K562 (cell line): Measurements from ENCODE around the gene TM4SF4.
"Not testable (repeated sequence)": the region's sequence is repeated elsewhere in the genome, so short reads cannot be mapped to it uniquely, and the experiment has no call there.

Source experiments
- POLR2A ChIP-seq: fragments of 450-650 bp; conservative IDR thresholded peaks from 2 replicates; pipeline ENCODE4 v1.6.1; 2016
- RCOR1 ChIP-seq, 2 experiments: IDR thresholded peaks; 2 replicates each; pipeline ENCODE4 v1.6.1; 2012; ENCODE audit warnings: low read depth in 2 of 2, low read length in 2 of 2, borderline replicate concordance in 1 of 2, improper control_type of control experiment in 1 of 2
- YY1 ChIP-seq, 3 experiments: IDR thresholded peaks; 2 replicates each; pipeline ENCODE4 v1.6.1; 2011; ENCODE audit warnings: low read length in 2 of 3, mild to moderate bottlenecking in 2 of 3, moderate library complexity in 2 of 3, borderline replicate concordance in 1 of 3, control low read depth in 1 of 3, low read depth in 1 of 3; ENCODE audit not compliant: insufficient read depth in 3 of 3, insufficient replicate concordance in 2 of 3, control insufficient read depth in 1 of 3, insufficient read length in 1 of 3; ENCODE audit errors: extremely low read depth in 1 of 3
- ZBTB7A ChIP-seq: IDR thresholded peaks from 2 replicates; pipeline ENCODE4 v1.6.1; 2011; ENCODE audit warnings: low read depth, mild to moderate bottlenecking, low read length, moderate library complexity, borderline replicate concordance; ENCODE audit not compliant: control insufficient read depth
- TF ChIP-seq, protein P1 (sequence below), 3 experiments: IDR thresholded peaks in 2 of 3; conservative IDR thresholded peaks in 1 of 3; 2 replicates each; pipeline ENCODE4 v1.5.1; 2011 to 2012; ENCODE audit warnings: low read length in 3 of 3, mild to moderate bottlenecking in 3 of 3, control low read depth in 2 of 3, improper control_type of control experiment in 1 of 3, inconsistent platforms in 1 of 3, low read depth in 1 of 3, mixed read lengths in 1 of 3, moderate library complexity in 1 of 3; ENCODE audit not compliant: insufficient read depth in 2 of 3

DNA sequence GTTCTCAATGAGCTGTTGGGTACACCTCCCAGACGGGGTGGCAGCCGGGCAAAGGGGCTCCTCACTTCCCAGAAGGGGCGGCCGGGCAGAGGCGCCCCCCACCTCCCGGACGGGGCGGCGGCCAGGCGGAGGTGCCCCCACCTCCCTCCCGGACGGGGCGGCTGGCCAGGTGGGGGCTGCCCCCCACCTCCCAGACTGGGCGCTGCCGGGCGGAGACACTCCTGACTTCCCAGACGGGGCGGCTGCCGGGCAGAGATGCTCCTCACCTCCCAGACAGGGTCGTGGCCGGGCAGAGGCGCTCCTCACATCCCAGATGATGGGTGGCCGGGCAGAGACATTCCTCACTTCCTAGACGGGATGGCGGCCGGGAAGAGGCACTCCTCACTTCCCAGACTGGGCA, 29.6 kb upstream of the TM4SF4 start:
- not testable (repeated sequence) for TF ChIP-seq RCOR1 (IDR thresholded peaks at IDR 0.05; ENCODE audit: borderline replicate concordance in 1 of 2, low read depth in 2 of 2, low read length in 2 of 2); YY1 (IDR thresholded peaks at IDR 0.05; ENCODE audit: borderline replicate concordance in 1 of 3, control insufficient read depth in 1 of 3, extremely low read depth in 1 of 3, insufficient read depth in 3 of 3, insufficient read length in 1 of 3, insufficient replicate concordance in 2 of 3, low read depth in 1 of 3, low read length in 2 of 3); POLR2A; ZBTB7A
- TF ChIP-seq, protein P1, sequence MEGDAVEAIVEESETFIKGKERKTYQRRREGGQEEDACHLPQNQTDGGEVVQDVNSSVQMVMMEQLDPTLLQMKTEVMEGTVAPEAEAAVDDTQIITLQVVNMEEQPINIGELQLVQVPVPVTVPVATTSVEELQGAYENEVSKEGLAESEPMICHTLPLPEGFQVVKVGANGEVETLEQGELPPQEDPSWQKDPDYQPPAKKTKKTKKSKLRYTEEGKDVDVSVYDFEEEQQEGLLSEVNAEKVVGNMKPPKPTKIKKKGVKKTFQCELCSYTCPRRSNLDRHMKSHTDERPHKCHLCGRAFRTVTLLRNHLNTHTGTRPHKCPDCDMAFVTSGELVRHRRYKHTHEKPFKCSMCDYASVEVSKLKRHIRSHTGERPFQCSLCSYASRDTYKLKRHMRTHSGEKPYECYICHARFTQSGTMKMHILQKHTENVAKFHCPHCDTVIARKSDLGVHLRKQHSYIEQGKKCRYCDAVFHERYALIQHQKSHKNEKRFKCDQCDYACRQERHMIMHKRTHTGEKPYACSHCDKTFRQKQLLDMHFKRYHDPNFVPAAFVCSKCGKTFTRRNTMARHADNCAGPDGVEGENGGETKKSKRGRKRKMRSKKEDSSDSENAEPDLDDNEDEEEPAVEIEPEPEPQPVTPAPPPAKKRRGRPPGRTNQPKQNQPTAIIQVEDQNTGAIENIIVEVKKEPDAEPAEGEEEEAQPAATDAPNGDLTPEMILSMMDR (IDR thresholded peaks at IDR 0.05 in 2 of 3, conservative IDR thresholded peaks at IDR 0.05 in 1 of 3; ENCODE audit: insufficient read depth in 2 of 3, low read depth in 1 of 3, low read length in 3 of 3) = not testable (repeated sequence)
